ENCODE data around the gene ADAMTSL4.

DNA sequence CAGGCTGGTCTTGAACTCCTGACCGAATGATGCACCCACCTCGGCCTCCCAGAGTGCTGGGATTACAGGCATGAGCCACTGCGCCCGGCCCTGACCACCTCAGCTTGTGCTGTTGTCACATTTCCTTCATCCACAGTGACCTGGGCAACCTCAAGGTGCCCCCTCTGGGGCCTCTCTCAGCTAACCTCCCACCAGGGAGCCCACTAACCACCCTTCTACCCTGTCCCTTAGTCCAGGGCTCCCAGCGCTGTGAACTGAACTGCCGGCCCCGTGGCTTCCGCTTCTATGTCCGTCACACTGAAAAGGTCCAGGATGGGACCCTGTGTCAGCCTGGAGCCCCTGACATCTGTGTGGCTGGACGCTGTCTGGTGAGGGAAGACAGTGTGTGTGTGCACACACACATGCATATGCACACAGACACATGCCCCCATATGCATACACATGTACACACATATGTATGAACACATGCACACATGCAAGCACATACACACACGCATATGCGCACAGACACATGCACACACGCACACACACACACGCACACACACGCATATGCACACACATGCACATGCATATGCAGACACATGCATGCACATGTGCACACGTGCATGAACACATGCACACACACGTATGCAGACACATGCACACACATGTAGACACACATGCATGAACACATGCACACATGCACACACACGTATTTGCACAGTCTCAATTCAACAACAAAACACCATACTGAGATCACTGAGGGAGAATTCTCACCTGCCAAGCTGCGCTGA lies 6.2 kb downstream of the ADAMTSL4 start:
- TF ChIP-seq, protein P1, sequence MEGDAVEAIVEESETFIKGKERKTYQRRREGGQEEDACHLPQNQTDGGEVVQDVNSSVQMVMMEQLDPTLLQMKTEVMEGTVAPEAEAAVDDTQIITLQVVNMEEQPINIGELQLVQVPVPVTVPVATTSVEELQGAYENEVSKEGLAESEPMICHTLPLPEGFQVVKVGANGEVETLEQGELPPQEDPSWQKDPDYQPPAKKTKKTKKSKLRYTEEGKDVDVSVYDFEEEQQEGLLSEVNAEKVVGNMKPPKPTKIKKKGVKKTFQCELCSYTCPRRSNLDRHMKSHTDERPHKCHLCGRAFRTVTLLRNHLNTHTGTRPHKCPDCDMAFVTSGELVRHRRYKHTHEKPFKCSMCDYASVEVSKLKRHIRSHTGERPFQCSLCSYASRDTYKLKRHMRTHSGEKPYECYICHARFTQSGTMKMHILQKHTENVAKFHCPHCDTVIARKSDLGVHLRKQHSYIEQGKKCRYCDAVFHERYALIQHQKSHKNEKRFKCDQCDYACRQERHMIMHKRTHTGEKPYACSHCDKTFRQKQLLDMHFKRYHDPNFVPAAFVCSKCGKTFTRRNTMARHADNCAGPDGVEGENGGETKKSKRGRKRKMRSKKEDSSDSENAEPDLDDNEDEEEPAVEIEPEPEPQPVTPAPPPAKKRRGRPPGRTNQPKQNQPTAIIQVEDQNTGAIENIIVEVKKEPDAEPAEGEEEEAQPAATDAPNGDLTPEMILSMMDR (IDR thresholded peaks at IDR 0.05): no peak
- TF ChIP-seq POLR2A (IDR thresholded peaks at IDR 0.05): no peak
